Upper lobe of left lung (tissue), 6 donors: Measurements from ENCODE around the gene ACVR1B. TPM values are rescaled to one million over a fixed set of nuclear protein-coding genes. Genes with fewer than 3 reads are reported as not detected.

Experiments
- ATAC-seq, 2 donors: fragments of 200-7000 bp; cut with Tn5 transposase; one replicate each; pipeline ENCODE4 v1.9.1; 2022; ENCODE audit warnings: mild to moderate bottlenecking in 2 of 2, moderate library complexity in 2 of 2; ENCODE audit not compliant: low FRiP score in 2 of 2
- DNase-seq, 2 donors: peaks; one replicate each; pipeline ENCODE4 v3.0.0-alpha.2; 2019 to 2020
- H3K27ac ChIP-seq, 4 donors: fragments of 200-600 bp; sonication (generic); one replicate each; pipeline ENCODE4 v1.5.1; 2016 to 2019
- H3K27me3 ChIP-seq, 4 donors: fragments of 200-600 bp; sonication (generic); one replicate each; pipeline ENCODE4 v1.5.1; 2017 to 2019
- H3K36me3 ChIP-seq, 4 donors: fragments of 200-600 bp; sonication (generic); one replicate each; pipeline ENCODE4 v1.5.1; 2016 to 2019
- H3K4me1 ChIP-seq, 4 donors: fragments of 200-600 bp; sonication (generic); one replicate each; pipeline ENCODE4 v1.5.1; 2018 to 2019
- H3K4me3 ChIP-seq, 4 donors: fragments of 200-600 bp; sonication (generic); one replicate each; pipeline ENCODE4 v1.5.1; 2017 to 2019; ENCODE audit warnings: mild to moderate bottlenecking in 2 of 4, moderate library complexity in 1 of 4
- H3K9me3 ChIP-seq, 4 donors: fragments of 200-600 bp; sonication (generic); one replicate each; pipeline ENCODE4 v1.5.1; 2018 to 2019
- EP300 ChIP-seq, 4 donors: sonication (generic); formaldehyde crosslinking; IDR thresholded peaks; one replicate each; pipeline ENCODE4 v1.5.1; 2017; ENCODE audit warnings: antibody characterized with exemption in 4 of 4, control low read depth in 2 of 4
- POLR2A ChIP-seq, 4 donors: fragments of 450-650 bp; IDR thresholded peaks; one replicate each; pipeline ENCODE4 v1.5.1; 2016 to 2017; ENCODE audit warnings: antibody characterized with exemption in 4 of 4, mild to moderate bottlenecking in 2 of 4
- POLR2AphosphoS5 ChIP-seq, 2 donors: sonication (generic); formaldehyde crosslinking; IDR thresholded peaks; one replicate each; pipeline ENCODE4 v1.5.1; 2017; ENCODE audit warnings: antibody characterized with exemption in 2 of 2
- WGBS, 2 donors: methylation state at CpG; one replicate each; pipeline ENCODE4 v1.1.5; 2017 to 2018; 5-methylcytosine and 5-hydroxymethylcytosine counted together
- total RNA-seq, 6 donors: library from RNA; depleted of rRNA in 4 of 6; stranded (reverse); fragments of >200 nt in 4 of 6; gene quantifications; one replicate each; pipeline versions ENCODE4 v1.1.0 to v1.2.1, GENCODE V29; 2016 to 2021
- TF ChIP-seq, protein P1 (sequence below), 6 experiments: fragments of 450-650 bp in 4 of 6; fragments of 200-600 bp in 2 of 6; sonication (generic) in 2 of 6; IDR thresholded peaks; one replicate each; pipeline ENCODE4 v1.5.1; 2016 to 2019; ENCODE audit warnings: antibody characterized with exemption in 6 of 6
- donor health status: DM: no; HTN: no; CAD: no; lungs with moderate emphysema.
- donor health status: DM: no; HTN: yes; CAD: no; lungs with severe emphysema.

Gene ACVR1B
- total RNA-seq, 6 donors from 2014 or later: 13.0 to 44.9 (median 23.6) TPM

DNA sequence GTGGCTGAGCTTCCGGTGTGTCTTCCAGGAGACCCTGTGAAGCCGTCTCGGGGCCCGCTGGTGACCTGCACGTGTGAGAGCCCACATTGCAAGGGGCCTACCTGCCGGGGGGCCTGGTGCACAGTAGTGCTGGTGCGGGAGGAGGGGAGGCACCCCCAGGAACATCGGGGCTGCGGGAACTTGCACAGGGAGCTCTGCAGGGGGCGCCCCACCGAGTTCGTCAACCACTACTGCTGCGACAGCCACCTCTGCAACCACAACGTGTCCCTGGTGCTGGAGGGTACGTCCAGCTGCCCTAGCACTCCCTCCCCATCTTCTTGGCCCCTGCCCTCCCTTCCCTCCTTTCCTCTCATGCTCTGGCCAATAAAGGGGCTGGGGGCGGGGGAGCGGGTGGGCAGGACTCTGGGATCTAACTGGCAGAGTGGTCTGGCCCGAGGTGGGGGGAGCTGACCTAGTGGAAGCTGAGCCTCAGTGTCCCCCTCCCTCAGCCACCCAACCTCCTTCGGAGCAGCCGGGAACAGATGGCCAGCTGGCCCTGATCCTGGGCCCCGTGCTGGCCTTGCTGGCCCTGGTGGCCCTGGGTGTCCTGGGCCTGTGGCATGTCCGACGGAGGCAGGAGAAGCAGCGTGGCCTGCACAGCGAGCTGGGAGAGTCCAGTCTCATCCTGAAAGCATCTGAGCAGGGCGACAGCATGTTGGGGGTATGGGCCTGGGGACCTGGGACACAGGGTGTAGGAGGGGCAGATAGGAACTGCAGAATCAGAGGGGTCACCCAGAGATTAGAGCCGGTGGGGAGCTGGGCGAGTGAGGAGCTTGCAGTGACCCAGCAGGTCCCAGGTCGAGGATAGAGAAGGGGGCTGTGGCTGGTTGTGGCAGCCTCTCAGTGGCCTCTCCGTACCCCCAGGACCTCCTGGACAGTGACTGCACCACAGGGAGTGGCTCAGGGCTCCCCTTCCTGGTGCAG is 38.1 kb upstream of the ACVR1B start:
- WGBS, 2 donors: 62 to 76% methylated on average over 20 to 30 of the region's 30 CpGs
- Histone ChIP-seq H3K4me1 (peaks cover 43 to 77% (median 56%) of the 10 kb centered on the region in 4 donors), H3K27me3 (no peaks in the 10 kb centered on the region), H3K36me3 (peaks cover 0 to 49% (median 12%) of the 10 kb centered on the region in 4 donors), H3K9me3 (no peaks in the 10 kb centered on the region), H3K4me3 (peak overlapping the region; percentile 39 to 61 (median 46)), H3K27ac (peak overlapping the region; percentile 95 to 99 (median 95))
- ATAC-seq (no peak), DNase-seq (peak in 1 of 2 donors; percentile 78)
- no peak for TF ChIP-seq POLR2AphosphoS5 (IDR thresholded peaks at IDR 0.05)
- TF ChIP-seq, protein P1, sequence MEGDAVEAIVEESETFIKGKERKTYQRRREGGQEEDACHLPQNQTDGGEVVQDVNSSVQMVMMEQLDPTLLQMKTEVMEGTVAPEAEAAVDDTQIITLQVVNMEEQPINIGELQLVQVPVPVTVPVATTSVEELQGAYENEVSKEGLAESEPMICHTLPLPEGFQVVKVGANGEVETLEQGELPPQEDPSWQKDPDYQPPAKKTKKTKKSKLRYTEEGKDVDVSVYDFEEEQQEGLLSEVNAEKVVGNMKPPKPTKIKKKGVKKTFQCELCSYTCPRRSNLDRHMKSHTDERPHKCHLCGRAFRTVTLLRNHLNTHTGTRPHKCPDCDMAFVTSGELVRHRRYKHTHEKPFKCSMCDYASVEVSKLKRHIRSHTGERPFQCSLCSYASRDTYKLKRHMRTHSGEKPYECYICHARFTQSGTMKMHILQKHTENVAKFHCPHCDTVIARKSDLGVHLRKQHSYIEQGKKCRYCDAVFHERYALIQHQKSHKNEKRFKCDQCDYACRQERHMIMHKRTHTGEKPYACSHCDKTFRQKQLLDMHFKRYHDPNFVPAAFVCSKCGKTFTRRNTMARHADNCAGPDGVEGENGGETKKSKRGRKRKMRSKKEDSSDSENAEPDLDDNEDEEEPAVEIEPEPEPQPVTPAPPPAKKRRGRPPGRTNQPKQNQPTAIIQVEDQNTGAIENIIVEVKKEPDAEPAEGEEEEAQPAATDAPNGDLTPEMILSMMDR (IDR thresholded peaks at IDR 0.05): peak in 3 of 6 experiments; percentile 13 to 41 (median 21)

DNA sequence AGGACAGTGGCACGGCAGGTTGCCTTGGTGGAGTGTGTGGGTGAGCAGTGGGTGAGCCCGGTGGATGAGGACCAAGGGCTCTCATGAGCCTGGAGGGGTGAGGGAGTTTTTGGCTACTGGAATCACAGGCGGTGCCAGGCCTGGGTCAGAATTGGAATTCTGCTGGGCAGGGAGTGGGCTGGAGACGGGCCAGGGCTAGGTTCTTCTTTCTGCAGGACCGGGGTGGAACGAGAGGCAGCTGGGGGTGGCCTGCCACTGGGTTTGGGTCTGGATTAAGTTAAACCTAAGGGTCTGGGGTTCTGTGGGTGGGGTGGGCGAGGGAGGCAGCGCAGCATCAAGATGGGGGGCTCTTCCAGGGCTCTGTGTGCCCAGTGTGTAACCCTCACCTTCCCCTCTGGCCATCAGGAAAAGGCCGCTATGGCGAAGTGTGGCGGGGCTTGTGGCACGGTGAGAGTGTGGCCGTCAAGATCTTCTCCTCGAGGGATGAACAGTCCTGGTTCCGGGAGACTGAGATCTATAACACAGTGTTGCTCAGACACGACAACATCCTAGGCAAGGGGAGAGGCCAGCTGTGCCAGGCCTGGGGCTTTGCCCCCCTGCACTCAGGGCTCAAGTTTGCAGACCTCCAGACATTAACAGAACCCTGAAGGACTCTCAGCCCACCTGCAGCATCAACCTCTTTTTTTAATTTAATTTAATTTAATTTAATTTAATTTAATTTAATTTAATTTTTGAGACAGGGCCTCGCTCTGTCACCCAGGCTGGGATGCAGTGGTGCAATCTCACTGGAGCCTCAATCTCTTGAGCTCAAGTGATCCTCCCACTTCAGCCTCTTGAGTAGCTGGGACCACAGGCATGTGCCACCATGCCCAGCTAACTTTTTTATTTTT is 37.2 kb upstream of the ACVR1B start:
- no peak for DNase-seq
- H3K27ac ChIP-seq: peak overlapping the region; percentile 95 to 99 (median 95)
- no peaks in the 10 kb centered on the region for H3K9me3 ChIP-seq
- H3K4me1 ChIP-seq: peaks cover 45 to 77% (median 57%) of the 10 kb centered on the region in 4 donors
- no peak for ATAC-seq
- 71 to 77% methylated on average over 16 to 17 of the region's 17 CpGs for WGBS, 2 donors
- no peaks in the 10 kb centered on the region for H3K27me3 ChIP-seq
- H3K4me3 ChIP-seq: peak overlapping the region; percentile 39 to 61 (median 46)
- no peak for TF ChIP-seq POLR2AphosphoS5 (IDR thresholded peaks at IDR 0.05)
- no peak for TF ChIP-seq EP300 (IDR thresholded peaks at IDR 0.05)
- TF ChIP-seq, protein P1 (IDR thresholded peaks at IDR 0.05): no peak
- no peak for TF ChIP-seq POLR2A (IDR thresholded peaks at IDR 0.05)
- H3K36me3 ChIP-seq: peaks cover 0 to 59% (median 12%) of the 10 kb centered on the region in 4 donors

DNA sequence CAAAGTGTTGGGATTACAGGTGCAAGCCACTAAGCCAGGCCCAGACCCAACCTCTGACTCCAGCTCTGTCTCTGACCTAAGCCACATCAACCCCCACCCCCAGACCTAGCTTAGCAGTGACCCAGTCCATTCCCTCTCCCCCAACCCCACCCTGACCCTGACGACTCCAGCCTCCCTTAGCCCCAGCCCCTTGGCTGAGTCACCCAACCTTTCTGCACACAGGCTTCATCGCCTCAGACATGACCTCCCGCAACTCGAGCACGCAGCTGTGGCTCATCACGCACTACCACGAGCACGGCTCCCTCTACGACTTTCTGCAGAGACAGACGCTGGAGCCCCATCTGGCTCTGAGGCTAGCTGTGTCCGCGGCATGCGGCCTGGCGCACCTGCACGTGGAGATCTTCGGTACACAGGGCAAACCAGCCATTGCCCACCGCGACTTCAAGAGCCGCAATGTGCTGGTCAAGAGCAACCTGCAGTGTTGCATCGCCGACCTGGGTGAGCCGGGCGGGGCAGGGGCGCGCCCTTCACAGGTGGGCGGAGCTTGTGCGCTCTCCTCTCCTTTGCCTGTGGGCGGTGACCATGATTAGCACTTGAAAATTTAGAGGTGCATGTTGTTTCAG is 36.4 kb upstream of the ACVR1B start:
- Histone ChIP-seq H3K27ac (peak overlapping the region in 3 of 4 donors; percentile 67 to 99 (median 95)), H3K4me1 (peaks cover 45 to 77% (median 53%) of the 10 kb centered on the region in 4 donors), H3K4me3 (peak overlapping the region in 1 of 4 donors; percentile 61), H3K36me3 (peaks cover 0 to 67% (median 13%) of the 10 kb centered on the region in 4 donors), H3K27me3 (no peaks in the 10 kb centered on the region), H3K9me3 (no peaks in the 10 kb centered on the region)
- WGBS, 2 donors: 82 to 83% methylated on average over 24 to 28 of the region's 28 CpGs
- peak in 1 of 2 donors; percentile 79 for DNase-seq
- TF ChIP-seq, protein P1 (IDR thresholded peaks at IDR 0.05): no peak
- no peak for TF ChIP-seq EP300 (IDR thresholded peaks at IDR 0.05)
- no peak for TF ChIP-seq POLR2AphosphoS5 (IDR thresholded peaks at IDR 0.05)
- TF ChIP-seq POLR2A (IDR thresholded peaks at IDR 0.05): no peak
- ATAC-seq: no peak

DNA sequence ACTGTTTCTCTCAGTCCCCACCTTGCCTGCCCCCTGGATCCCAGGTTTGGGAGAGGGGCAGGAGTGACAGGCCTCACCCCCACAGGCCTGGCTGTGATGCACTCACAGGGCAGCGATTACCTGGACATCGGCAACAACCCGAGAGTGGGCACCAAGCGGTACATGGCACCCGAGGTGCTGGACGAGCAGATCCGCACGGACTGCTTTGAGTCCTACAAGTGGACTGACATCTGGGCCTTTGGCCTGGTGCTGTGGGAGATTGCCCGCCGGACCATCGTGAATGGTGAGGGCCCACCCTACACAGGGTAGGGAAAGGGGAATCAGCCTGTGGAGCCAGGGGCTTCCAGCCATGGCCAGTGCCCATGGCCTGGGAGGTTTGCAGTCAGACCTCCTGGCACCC is 35.5 kb upstream of the ACVR1B start:
- Histone ChIP-seq H3K36me3 (peaks cover 0 to 67% (median 17%) of the 10 kb centered on the region in 4 donors), H3K9me3 (no peaks in the 10 kb centered on the region), H3K4me3 (peak overlapping the region in 1 of 4 donors; percentile 15), H3K27me3 (no peaks in the 10 kb centered on the region), H3K4me1 (peaks cover 37 to 69% (median 48%) of the 10 kb centered on the region in 4 donors), H3K27ac (peak overlapping the region; percentile 34 to 99 (median 56))
- 78 to 93% methylated on average over 5 to 11 of the region's 11 CpGs for WGBS, 2 donors
- no peak for TF ChIP-seq POLR2AphosphoS5 (IDR thresholded peaks at IDR 0.05)
- no peak for TF ChIP-seq POLR2A (IDR thresholded peaks at IDR 0.05)
- TF ChIP-seq, protein P1 (IDR thresholded peaks at IDR 0.05): no peak
- no peak for TF ChIP-seq EP300 (IDR thresholded peaks at IDR 0.05)
- DNase-seq (no peak), ATAC-seq (no peak)
